Kidney epithelial cell (primary cell): ENCODE data around the gene MAP10. TPM values are rescaled to one million over a fixed set of nuclear protein-coding genes. Genes with fewer than 3 reads are reported as not detected.
A peak's percentile ranks its signal among the peaks of the same experiment; 100 is the strongest.

Source experiments
- DNase-seq: peaks from one replicate; pipeline ENCODE4 v3.0.0-alpha.2; 2010; ENCODE audit warnings: low read depth
- H3K27me3 ChIP-seq: 2 replicates; pipeline ENCODE4 v1.6.0; 2011; ENCODE audit warnings: low read length; ENCODE audit not compliant: control insufficient read depth, insufficient read depth
- H3K36me3 ChIP-seq: 2 replicates; pipeline ENCODE4 v1.5.1; 2011; ENCODE audit warnings: low read length; ENCODE audit not compliant: control insufficient read depth, insufficient read depth
- H3K4me3 ChIP-seq: 2 replicates; pipeline ENCODE4 v1.5.1; 2011; ENCODE audit warnings: low read depth, mild to moderate bottlenecking, control low read depth, low read length
- CTCF ChIP-seq: IDR thresholded peaks from 2 replicates; pipeline ENCODE4 v1.5.1; 2011; ENCODE audit warnings: mild to moderate bottlenecking, moderate library complexity, low read length, control low read depth, inconsistent platforms; ENCODE audit not compliant: insufficient read depth, poor library complexity, severe bottlenecking
- total RNA-seq: library from RNA; depleted of rRNA; stranded (reverse); fragments of >200 nt; gene quantifications from 2 replicates; pipeline ENCODE4 v1.2.3, GENCODE V29; 2015

The MAP10 gene
- total RNA-seq, 1 donor from 2014 or later: 5.5 TPM

- Histone ChIP-seq H3K36me3 (no peaks in the 10 kb centered on the region), H3K4me3 (no peak overlapping the region), H3K27me3 (no peaks in the 10 kb centered on the region)
- no peak for TF ChIP-seq CTCF
- no peak for DNase-seq
Observed at GRCh38 chr1:232851532-232851931, 46.3 kb downstream of the MAP10 start.

GRCh38 chr1:232853994-232854797 lies 49.0 kb downstream of the MAP10 start:
- no peak overlapping the region for H3K4me3 ChIP-seq
- no peaks in the 10 kb centered on the region for H3K36me3 ChIP-seq
- no peaks in the 10 kb centered on the region for H3K27me3 ChIP-seq
- peak; percentile 96 for DNase-seq
- TF ChIP-seq CTCF: no peak

- H3K27me3 ChIP-seq: no peaks in the 10 kb centered on the region
- H3K36me3 ChIP-seq: no peaks in the 10 kb centered on the region
- no peak overlapping the region for H3K4me3 ChIP-seq
- no peak for DNase-seq
- TF ChIP-seq CTCF: no peak
Observed at GRCh38 chr1:232854798-232855159, 49.6 kb downstream of the MAP10 start.

GRCh38 chr1:232856541-232856940 lies 51.3 kb downstream of the MAP10 start:
- no peak for DNase-seq
- TF ChIP-seq CTCF: no peak
- H3K36me3 ChIP-seq: no peaks in the 10 kb centered on the region
- no peaks in the 10 kb centered on the region for H3K27me3 ChIP-seq
- H3K4me3 ChIP-seq: no peak overlapping the region

Other genes starting within 250 kb of the MAP10 start
- gene SIPA1L2, start 175.3 kb upstream of the MAP10 start, total RNA-seq: 13.7 and 16.4 TPM in 2 replicates
- 46.6 and 51.0 TPM in 2 replicates for gene NTPCR, start 145.2 kb downstream of the MAP10 start, total RNA-seq